Hematopoietic multipotent progenitor cell treated with erythropoietin and hydrocortisone succinate and interleukin-3 and kit ligand, for 15 days (in vitro differentiated cells): ENCODE measurements around the gene CD8B2.
"Not testable (repeated sequence)": the region's sequence is repeated elsewhere in the genome, so short reads cannot be mapped to it uniquely, and the experiment has no call there.

ENCODE experiments used
- DNase-seq: peaks from one replicate; pipeline ENCODE4 v3.0.0-alpha.2; 2015; ENCODE audit warnings: low spot score

The CD8B2 gene

DNA sequence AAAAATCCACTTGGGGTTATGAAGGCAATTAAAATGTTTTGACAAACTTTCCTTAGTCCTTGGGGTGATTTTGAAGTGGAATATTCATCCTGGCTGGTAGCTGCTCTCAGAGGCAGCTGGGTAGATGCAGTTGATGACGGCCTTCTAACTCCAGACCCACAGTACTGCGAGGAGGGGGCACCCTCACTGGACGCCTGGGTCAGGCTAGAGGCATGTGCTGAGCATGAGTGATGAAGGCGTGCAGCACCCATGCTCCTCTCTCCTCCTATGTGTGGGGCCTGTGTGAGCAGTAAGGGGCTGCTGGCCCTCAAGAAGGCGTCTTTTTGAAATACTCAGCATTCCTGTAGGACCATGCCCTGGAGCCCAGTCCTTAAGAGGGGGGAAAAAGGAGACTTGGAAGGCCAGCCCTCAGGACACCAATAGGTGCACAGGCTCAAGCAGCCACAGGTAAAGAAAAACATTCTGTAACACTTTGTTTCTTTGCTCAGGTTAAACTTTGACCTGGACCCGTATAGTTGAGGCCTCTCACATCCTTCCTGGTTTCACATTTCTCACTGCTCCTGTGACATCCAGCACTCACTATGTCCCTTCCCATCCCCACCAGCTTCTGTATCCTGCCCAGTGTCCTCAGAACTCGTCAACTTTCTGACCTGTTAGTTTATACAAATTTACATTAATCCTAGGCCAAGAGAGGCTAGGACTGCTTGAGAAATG, 64.4 kb downstream of the CD8B2 start:
- no peak for DNase-seq

GRCh38 chr2:106552921-106553320, 65.8 kb downstream of the CD8B2 start:
- DNase-seq, result no peak

DNA sequence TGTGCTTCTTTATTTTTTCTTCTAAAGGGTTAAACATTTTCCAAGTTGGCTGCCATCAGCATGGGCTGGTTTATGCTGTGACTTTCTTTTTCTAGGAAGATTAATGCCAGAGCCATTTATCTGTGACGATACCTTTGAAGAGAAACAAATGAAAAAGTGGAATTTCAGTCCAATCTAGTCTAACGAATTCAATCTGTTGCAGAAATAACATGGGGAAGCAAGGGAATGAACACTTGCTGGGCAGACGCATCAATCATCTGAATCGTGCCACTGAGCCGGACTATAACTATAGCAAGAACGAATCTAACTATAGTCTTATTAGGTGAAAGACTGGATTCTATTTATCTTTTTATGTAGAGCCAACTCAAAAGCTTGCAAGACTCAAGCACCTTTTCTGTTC, 66.2 kb downstream of the CD8B2 start:
- DNase-seq, result no peak

- no peak for DNase-seq
Observed at GRCh38 chr2:106554411-106554810, 67.2 kb downstream of the CD8B2 start.

- DNase-seq, result no peak
Observed at GRCh38 chr2:106555053-106555452, 67.9 kb downstream of the CD8B2 start.

DNA sequence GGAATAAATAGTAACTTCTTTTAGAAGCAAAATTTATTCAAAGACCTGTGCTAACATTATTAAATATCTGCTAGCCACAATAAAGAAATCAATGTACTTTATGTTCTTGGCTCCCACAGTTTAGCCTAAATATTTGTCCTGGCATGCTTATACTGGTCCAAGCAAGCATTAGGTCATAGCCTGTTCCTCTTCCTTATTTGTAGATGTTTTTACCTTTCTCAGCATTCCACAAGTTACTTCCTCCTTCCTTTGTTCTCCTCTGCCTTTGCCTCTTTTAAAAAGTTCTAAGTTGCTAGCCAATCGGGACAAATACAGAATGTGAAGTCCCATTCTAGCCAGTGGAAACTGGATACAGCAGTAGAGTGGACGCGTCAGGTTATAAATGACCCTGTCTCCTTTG, 72.6 kb downstream of the CD8B2 start:
- DNase-seq, result not testable (repeated sequence)

DNA sequence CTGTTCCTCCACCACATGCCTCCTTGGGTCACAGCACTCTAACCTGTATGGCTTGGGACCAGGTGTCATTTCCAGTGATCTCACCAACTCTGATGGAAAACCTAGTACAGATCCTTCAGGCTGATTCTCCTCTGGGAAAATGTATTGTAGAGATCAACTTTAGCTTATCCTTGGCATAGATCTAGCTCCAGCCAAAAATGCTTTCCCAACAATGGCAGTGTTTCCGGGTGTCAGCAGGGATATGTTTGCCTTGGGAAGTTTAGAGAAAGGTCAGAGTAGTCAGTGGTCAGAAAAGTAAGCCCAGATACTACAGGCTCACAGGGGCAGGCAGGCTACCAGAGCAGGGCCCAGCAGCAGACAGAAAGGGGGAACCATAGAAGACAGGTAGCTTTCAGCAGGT, 73.6 kb downstream of the CD8B2 start:
- no peak for DNase-seq

DNA sequence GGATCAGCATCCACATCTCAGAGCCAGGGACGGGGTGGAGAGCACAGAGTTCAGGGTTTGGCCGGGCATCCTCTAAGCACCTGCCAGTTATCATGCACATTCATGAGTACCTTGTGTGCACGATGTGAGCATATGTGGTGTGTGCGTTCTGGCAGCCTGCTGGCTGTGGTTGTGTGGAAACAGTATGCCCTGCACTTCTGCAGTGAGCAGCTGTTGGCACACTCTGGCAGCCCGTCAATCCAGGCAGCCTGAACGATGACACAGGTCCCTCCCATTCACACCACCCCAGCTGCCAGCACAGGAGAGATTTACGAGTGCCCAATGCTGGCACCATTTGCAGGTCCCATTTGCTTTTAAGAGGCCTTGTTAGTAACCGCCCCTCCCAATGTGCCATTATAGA, 74.2 kb downstream of the CD8B2 start:
- DNase-seq, result no peak

DNA sequence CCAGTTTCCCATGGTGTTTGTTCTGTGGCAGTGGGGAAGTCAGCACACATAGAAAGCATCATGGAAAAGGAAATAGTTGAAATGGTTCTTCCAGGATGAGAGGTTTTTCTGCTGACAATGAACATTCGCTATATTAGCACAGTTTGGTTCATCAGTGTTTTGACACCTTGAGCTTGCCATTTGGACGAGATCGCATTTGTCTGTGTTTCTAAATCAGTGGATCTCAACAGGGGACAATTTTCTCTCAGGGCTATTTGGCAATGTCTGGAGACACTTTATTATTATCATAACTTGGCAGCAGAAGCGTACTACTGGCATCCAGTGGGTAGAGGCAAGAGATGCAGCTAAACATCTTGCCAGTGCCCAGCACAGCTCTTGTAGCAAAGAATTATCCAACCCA, 74.6 kb downstream of the CD8B2 start:
- no peak for DNase-seq

- no peak for DNase-seq
Observed at GRCh38 chr2:106562268-106563186, 75.4 kb downstream of the CD8B2 start.

- no peak for DNase-seq
Observed at GRCh38 chr2:106563195-106563594, 76.0 kb downstream of the CD8B2 start.

GRCh38 chr2:106565599-106565998, 78.4 kb downstream of the CD8B2 start:
- DNase-seq, result no peak

DNA sequence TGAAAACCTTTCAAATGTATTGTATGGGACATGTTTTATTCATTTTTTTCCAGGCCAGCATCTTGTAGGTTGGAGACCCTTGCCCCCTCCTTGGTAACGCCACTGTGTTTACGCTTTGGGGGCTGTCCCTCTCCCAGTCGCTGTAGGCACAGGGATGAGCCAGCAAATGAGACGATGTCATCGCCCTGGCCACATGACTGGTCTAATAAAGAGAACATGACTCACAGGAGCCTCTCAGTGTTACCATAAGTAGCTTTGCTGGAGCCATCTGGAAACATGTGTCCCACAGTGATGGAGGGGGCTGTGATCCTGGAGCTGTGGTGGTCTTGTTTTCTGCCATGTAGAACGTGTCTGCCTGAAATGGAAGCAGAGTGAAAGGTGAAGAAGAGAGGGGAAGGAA, 78.9 kb downstream of the CD8B2 start:
- no peak for DNase-seq

GRCh38 chr2:106566484-106566883, 79.3 kb downstream of the CD8B2 start:
- not testable (repeated sequence) for DNase-seq

- DNase-seq, result no peak
Observed at GRCh38 chr2:106570316-106570715, 83.2 kb downstream of the CD8B2 start.
